Measurements from ENCODE around the gene CORO2A.
A peak's percentile ranks its signal among the peaks of the same experiment; 100 is the strongest.
"Not testable (repeated sequence)": the region's sequence is repeated elsewhere in the genome, so short reads cannot be mapped to it uniquely, and the experiment has no call there.

The CORO2A gene

GRCh38 chr9:98078895-98079294 lies 113.5 kb downstream of the CORO2A start:
- DNase-seq, result no peak

GRCh38 chr9:98076514-98076890 lies 115.9 kb downstream of the CORO2A start:
- DNase-seq, result not testable (repeated sequence)

GRCh38 chr9:98075332-98075805 lies 117.1 kb downstream of the CORO2A start:
- no peak for DNase-seq

- peak; percentile 68 for DNase-seq
Measured at GRCh38 chr9:98074115-98074990, 118.1 kb downstream of the CORO2A start.

GRCh38 chr9:98071737-98072136 lies 120.7 kb downstream of the CORO2A start:
- DNase-seq, result no peak

Data from stimulated activated CD4-positive, alpha-beta T cell treated with anti-CD3 and anti-CD28 coated beads, Interleukin-4, amount 100 ng/mL, for 1 hour (primary cell).